IgD-negative memory B cell (primary cell): ENCODE measurements around the gene PPP1R13B. TPM values are rescaled to one million over a fixed set of nuclear protein-coding genes. Genes with fewer than 3 reads are reported as not detected.

Experiments used
- H3K27ac Mint-ChIP-seq, 3 donors: one replicate each; pipeline ENCODE4 v1.8.0; 2020 to 2022; ENCODE audit warnings: mild to moderate bottlenecking in 3 of 3, mixed read lengths in 3 of 3, moderate library complexity in 1 of 3
- H3K27me3 Mint-ChIP-seq: one replicate; pipeline ENCODE4 v1.8.0; 2021; ENCODE audit warnings: mixed read lengths
- H3K36me3 Mint-ChIP-seq: one replicate; pipeline ENCODE4 v1.8.0; 2020; ENCODE audit warnings: mild to moderate bottlenecking, mixed read lengths
- H3K4me1 Mint-ChIP-seq, 3 donors: one replicate each; pipeline ENCODE4 v1.8.0; 2020 to 2022; ENCODE audit warnings: mixed read lengths in 3 of 3, mild to moderate bottlenecking in 1 of 3
- H3K4me3 Mint-ChIP-seq, 4 donors: one replicate each; pipeline ENCODE4 v1.8.0; 2020 to 2022; ENCODE audit warnings: mild to moderate bottlenecking in 4 of 4, mixed read lengths in 4 of 4, moderate library complexity in 3 of 4
- H3K9me3 Mint-ChIP-seq, 3 donors: one replicate each; pipeline ENCODE4 v1.8.0; 2020 to 2021; ENCODE audit warnings: mixed read lengths in 3 of 3, mild to moderate bottlenecking in 1 of 3
- polyA plus RNA-seq: library from polyadenylated mRNA; unstranded; fragments of 300-500 nt; fragmentation: Illumina TruSeq; gene quantifications from one replicate; pipeline ENCODE4 v1.2.3, GENCODE V29; 2021

PPP1R13B gene
- polyA plus RNA-seq, 1 donor from 2014 or later = 1.8 TPM

- peak overlapping the region; percentile 81 to 94 (median 88) for H3K4me3 Mint-ChIP-seq
- peaks cover 2% of the 10 kb centered on the region for H3K27me3 Mint-ChIP-seq
- peaks cover 0 to 2% (median 0%) of the 10 kb centered on the region in 3 donors for H3K9me3 Mint-ChIP-seq
- H3K36me3 Mint-ChIP-seq = no peaks in the 10 kb centered on the region
- H3K4me1 Mint-ChIP-seq = peaks cover 0 to 10% (median 6%) of the 10 kb centered on the region in 3 donors
- peak overlapping the region in 2 of 3 donors; percentile 19 to 92 for H3K27ac Mint-ChIP-seq
Measured at GRCh38 chr14:103871596-103872480, 24.5 kb upstream of the PPP1R13B start.

- H3K27ac Mint-ChIP-seq = no peak overlapping the region
- no peaks in the 10 kb centered on the region for H3K36me3 Mint-ChIP-seq
- peaks cover 2% of the 10 kb centered on the region for H3K27me3 Mint-ChIP-seq
- peak overlapping the region in 3 of 4 donors; percentile 86 to 94 (median 90) for H3K4me3 Mint-ChIP-seq
- peaks cover 0 to 2% (median 0%) of the 10 kb centered on the region in 3 donors for H3K9me3 Mint-ChIP-seq
- H3K4me1 Mint-ChIP-seq = peaks cover 0 to 10% (median 6%) of the 10 kb centered on the region in 3 donors
Measured at GRCh38 chr14:103870891-103871595, 23.7 kb upstream of the PPP1R13B start.

DNA sequence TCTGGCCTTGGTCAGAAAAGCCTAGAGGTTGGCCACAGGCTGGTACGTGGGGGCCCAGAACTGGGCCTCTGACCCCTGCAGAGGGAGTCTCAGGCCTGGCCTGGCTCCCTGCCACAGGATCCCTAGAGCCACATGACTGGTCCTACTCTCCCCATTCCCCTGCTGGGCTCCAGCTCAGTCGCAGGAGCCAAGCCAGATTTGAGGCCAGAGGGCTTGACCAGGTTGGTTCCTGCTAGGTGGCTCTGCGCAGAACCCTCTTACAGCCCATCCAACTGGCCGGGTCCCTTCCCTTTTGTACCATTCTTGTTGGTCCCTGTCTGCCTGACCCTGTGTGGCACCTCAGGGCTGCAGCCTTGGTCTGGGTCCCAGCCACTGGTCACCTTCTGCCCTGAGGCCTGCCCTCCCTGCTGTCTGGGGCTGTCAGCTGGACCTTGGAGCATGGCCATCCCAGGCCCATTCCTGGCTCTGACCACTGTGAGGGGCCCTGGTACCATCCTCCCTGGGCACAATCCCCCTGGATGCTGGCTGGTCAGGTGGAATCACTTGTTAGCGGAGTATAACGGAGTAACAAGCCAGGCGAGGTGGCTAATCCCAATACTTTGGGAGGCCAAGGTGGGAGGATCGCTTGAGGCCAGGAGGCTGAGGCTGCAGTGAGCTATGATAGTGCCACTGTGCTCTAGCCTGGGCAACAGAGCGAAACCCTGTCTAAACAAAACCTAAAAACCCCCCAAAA, 22.9 kb upstream of the PPP1R13B start:
- peaks cover 0 to 2% (median 0%) of the 10 kb centered on the region in 3 donors for H3K9me3 Mint-ChIP-seq
- H3K36me3 Mint-ChIP-seq = no peaks in the 10 kb centered on the region
- no peak overlapping the region for H3K27ac Mint-ChIP-seq
- H3K4me1 Mint-ChIP-seq = peaks cover 0 to 10% (median 6%) of the 10 kb centered on the region in 3 donors
- H3K4me3 Mint-ChIP-seq = peak overlapping the region in 1 of 4 donors; percentile 5
- H3K27me3 Mint-ChIP-seq = peaks cover 2% of the 10 kb centered on the region

DNA sequence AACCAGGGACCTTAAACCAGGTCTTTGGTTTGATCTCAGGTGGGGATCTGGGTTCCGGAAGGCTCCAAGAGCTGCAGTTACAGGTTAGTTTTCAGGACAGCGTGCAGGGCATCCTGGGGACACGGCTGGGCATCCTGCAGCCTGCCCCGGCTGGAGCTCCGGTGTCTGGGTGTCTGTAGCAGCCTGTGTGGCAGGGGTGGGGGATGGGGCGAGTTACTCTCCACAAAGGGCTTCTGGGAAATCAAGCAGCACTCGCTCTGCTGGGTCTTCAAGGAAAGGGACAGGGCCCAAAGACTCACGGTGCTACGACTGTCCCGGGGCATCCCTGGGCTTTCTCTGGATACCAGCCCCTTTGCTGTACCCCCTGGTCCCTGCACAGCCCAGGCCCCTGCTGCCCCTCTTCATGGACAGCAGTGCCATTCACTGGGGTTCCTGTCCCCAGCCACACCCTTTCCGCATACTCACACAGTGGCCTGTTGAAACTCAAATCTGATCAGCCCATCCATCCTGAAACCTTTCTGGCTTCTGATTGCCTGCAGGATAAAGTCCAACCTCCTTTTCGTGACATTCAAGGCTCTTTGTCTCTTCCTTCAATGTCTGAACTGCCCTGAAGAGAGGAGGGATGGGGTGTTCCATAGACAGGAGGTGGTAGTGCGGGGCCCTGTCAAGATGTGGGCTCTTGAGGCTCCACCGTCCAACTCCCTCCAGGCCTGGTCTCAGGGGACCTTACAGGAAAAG, 22.2 kb upstream of the PPP1R13B start:
- peaks cover 0 to 10% (median 4%) of the 10 kb centered on the region in 3 donors for H3K4me1 Mint-ChIP-seq
- H3K4me3 Mint-ChIP-seq = no peak overlapping the region
- H3K36me3 Mint-ChIP-seq = no peaks in the 10 kb centered on the region

DNA sequence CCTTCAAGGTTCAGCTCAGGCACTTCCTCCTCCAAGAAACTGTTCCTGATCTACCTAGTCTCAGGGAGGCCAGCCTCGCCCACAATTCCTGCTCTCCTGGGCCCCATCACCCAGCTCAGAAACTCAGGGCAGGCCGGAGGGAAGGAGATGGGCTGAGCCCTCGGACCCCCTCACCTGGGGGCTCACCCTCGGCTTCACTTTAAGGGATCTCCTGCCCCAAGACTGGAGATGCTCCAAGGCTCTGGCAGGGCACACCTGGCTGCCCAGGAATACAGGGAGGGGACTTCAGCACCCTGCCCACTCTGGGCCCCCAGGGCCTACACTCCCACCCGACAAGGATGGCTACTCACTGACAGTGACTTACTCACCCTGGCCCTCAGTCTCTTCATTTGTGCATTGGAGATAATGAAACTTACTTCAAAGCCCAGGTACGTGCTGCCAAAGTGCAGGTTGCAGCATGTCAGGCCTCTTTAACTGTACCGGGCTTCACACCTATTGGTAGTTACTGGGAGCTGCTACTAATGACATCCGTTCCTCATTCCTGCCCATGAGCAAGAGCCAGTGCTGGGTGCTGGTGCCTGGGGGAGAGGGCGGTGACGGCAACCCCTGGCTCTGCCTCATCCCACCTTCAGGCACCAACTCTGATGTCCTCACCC, 21.0 kb upstream of the PPP1R13B start:
- peaks cover 0 to 11% (median 4%) of the 10 kb centered on the region in 3 donors for H3K4me1 Mint-ChIP-seq
- peaks cover 0 to 2% (median 0%) of the 10 kb centered on the region in 3 donors for H3K9me3 Mint-ChIP-seq
- H3K4me3 Mint-ChIP-seq = no peak overlapping the region
- H3K27me3 Mint-ChIP-seq = peaks cover 4% of the 10 kb centered on the region
- H3K27ac Mint-ChIP-seq = no peak overlapping the region
- H3K36me3 Mint-ChIP-seq = no peaks in the 10 kb centered on the region

More for the DNA sequence above, 22.2 kb upstream of the PPP1R13B start:
- no peak overlapping the region for H3K27ac Mint-ChIP-seq
- H3K27me3 Mint-ChIP-seq = peaks cover 2% of the 10 kb centered on the region
- peaks cover 0 to 2% (median 0%) of the 10 kb centered on the region in 3 donors for H3K9me3 Mint-ChIP-seq

DNA sequence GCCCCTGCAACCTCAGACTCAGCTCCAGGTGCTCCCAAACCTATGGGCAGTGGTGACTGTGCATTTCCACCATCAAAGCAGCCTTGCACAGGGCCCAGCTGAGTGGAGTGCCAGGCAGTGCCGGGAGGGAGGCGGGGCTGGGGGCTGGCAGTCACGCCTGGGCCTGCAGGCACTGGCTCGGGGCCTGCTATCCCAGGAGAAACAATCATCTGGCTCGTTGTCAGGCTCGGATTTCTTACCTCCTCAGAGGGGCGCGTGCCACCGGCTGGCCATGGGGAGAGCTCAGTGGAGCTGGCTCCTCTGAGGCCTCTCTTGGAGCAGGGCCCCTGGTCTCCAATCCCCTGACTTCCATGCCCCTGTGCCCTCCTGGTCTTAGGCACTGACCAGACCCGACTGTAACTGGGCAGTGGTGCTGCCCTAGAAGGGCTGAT, 20.2 kb upstream of the PPP1R13B start:
- Mint-ChIP-seq H3K27ac (no peak overlapping the region), H3K36me3 (no peaks in the 10 kb centered on the region), H3K4me3 (no peak overlapping the region), H3K4me1 (peaks cover 0 to 7% (median 3%) of the 10 kb centered on the region in 3 donors), H3K27me3 (peaks cover 8% of the 10 kb centered on the region), H3K9me3 (peaks cover 0 to 2% (median 0%) of the 10 kb centered on the region in 3 donors)

GRCh38 chr14:103867020-103867419, 19.6 kb upstream of the PPP1R13B start:
- no peak overlapping the region for H3K27ac Mint-ChIP-seq
- peaks cover 10% of the 10 kb centered on the region for H3K27me3 Mint-ChIP-seq
- H3K36me3 Mint-ChIP-seq = no peaks in the 10 kb centered on the region
- peaks cover 0 to 3% (median 0%) of the 10 kb centered on the region in 3 donors for H3K4me1 Mint-ChIP-seq
- peak overlapping the region in 1 of 4 donors; percentile 72 for H3K4me3 Mint-ChIP-seq
- peaks cover 0 to 2% (median 0%) of the 10 kb centered on the region in 3 donors for H3K9me3 Mint-ChIP-seq

DNA sequence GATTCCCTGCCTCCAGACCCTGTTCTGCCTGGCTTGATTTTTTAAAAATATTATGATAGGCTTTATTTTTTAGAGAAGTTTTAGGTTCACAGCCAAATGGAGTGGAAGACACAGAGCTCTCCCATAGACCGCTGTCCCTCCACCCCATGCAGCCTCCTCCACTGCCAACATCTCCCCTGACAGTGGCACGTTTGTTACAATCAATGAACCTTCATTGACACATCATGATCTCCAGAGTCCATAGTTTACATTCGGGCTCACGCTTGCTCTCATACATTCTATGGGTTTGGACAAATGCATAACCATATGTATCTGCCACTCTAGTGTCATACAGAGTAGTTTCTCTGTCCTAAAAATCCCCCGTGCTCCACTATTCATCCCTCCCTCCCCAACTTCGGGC, 15.9 kb upstream of the PPP1R13B start:
- Mint-ChIP-seq H3K27ac (no peak overlapping the region), H3K4me3 (no peak overlapping the region), H3K27me3 (peaks cover 9% of the 10 kb centered on the region), H3K9me3 (no peaks in the 10 kb centered on the region), H3K4me1 (peaks cover 0 to 3% (median 0%) of the 10 kb centered on the region in 3 donors), H3K36me3 (no peaks in the 10 kb centered on the region)

DNA sequence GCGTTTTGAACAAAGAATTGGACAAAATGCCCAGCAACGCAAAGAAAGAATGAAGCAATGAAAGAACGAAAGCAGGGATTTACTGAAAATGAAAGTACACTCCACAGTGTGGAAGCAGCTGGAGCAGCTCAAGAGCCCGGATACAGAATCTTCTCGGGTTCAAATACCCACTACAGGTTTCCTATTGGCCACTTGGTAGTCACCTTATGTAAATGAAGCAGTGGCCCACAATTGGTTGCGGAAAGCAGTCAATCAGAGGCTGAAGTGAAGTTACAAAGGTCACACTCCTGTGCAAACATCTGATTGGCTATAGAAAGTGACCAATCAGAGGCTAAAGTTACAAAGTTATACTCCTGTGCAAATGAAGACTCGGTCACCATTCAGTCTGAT, 15.0 kb upstream of the PPP1R13B start:
- peaks cover 0 to 3% (median 0%) of the 10 kb centered on the region in 3 donors for H3K4me1 Mint-ChIP-seq
- H3K4me3 Mint-ChIP-seq = no peak overlapping the region
- no peak overlapping the region for H3K27ac Mint-ChIP-seq
- no peaks in the 10 kb centered on the region for H3K36me3 Mint-ChIP-seq
- H3K9me3 Mint-ChIP-seq = no peaks in the 10 kb centered on the region
- peaks cover 9% of the 10 kb centered on the region for H3K27me3 Mint-ChIP-seq

- H3K9me3 Mint-ChIP-seq = no peaks in the 10 kb centered on the region
- H3K27me3 Mint-ChIP-seq = peaks cover 9% of the 10 kb centered on the region
- H3K27ac Mint-ChIP-seq = peak overlapping the region in 1 of 3 donors; percentile 67
- no peak overlapping the region for H3K4me3 Mint-ChIP-seq
- H3K36me3 Mint-ChIP-seq = no peaks in the 10 kb centered on the region
- peaks cover 0 to 3% (median 0%) of the 10 kb centered on the region in 3 donors for H3K4me1 Mint-ChIP-seq
Measured at GRCh38 chr14:103861413-103862392, 14.3 kb upstream of the PPP1R13B start.

- Mint-ChIP-seq H3K27ac (no peak overlapping the region), H3K27me3 (peaks cover 9% of the 10 kb centered on the region), H3K9me3 (no peaks in the 10 kb centered on the region), H3K4me1 (peaks cover 0 to 3% (median 0%) of the 10 kb centered on the region in 3 donors), H3K36me3 (no peaks in the 10 kb centered on the region), H3K4me3 (no peak overlapping the region)
Measured at GRCh38 chr14:103859416-103860202, 12.2 kb upstream of the PPP1R13B start.

DNA sequence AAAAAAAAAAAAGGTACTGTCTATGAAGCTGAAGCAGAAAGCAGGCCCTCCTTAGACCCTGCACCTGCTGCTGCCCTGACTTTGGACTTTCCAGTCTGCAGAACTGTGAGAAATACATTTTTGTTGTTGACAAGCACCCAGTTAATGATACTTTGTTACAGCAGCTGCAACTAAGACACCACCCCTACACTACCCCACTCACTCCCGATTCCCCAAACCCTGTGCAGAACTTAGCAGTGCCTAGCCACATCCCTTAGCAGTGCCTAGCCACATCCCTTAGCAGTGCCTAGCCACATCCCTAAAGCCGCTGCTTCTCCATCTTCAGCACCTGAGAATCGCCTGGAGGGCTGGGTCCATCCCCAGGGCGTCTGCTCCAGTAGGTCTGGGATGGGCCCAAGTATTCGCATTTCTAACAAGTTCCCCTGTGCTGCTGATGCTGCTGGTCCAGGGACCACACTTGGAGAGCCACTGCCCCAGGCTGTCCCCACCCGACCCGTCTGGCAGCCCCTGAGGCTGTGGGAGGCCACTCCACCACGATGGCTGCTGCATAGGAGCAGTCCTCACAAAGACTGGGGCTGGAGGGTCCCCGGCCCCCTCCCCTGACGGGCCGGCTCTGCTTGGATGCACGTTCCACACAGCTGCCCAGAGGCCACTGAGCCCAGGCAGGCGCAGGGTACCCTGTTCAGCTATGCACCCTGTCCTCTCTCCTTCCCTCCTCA, 10.8 kb upstream of the PPP1R13B start:
- Mint-ChIP-seq H3K27me3 (peaks cover 5% of the 10 kb centered on the region), H3K9me3 (no peaks in the 10 kb centered on the region), H3K27ac (peak overlapping the region in 1 of 3 donors; percentile 42), H3K4me1 (no peaks in the 10 kb centered on the region), H3K4me3 (no peak overlapping the region), H3K36me3 (no peaks in the 10 kb centered on the region)
